ENCODE measurements around the gene UGT8.

Gene UGT8

GRCh38 chr4:114692958-114693357 is 94.4 kb downstream of the UGT8 start:
- DNase-seq, result no peak

GRCh38 chr4:114694770-114695169 is 96.2 kb downstream of the UGT8 start:
- peak; percentile 54 for DNase-seq

GRCh38 chr4:114698231-114698630 is 99.6 kb downstream of the UGT8 start:
- DNase-seq, result no peak

GRCh38 chr4:114701491-114701890 is 102.9 kb downstream of the UGT8 start:
- no peak for DNase-seq

- no peak for DNase-seq
These were observed 118.8 kb downstream of the UGT8 start for GRCh38 chr4:114717432-114717831.

- DNase-seq, result peak; percentile 2
These were observed 126.5 kb downstream of the UGT8 start for GRCh38 chr4:114725066-114725465.

- no peak for DNase-seq
These were observed 128.9 kb downstream of the UGT8 start for GRCh38 chr4:114727461-114727860.
